Eye (tissue), 1 donor: ENCODE results near the gene ADCYAP1R1.

Source experiments
- DNase-seq: peaks from one replicate; pipeline ENCODE4 v3.0.0-alpha.2; 2015

Gene ADCYAP1R1

GRCh38 chr7:31092606-31093005 lies 40.5 kb downstream of the ADCYAP1R1 start:
- no peak for DNase-seq

GRCh38 chr7:31093282-31093681 lies 41.2 kb downstream of the ADCYAP1R1 start:
- DNase-seq: no peak

GRCh38 chr7:31094271-31094670 lies 42.2 kb downstream of the ADCYAP1R1 start:
- no peak for DNase-seq

- DNase-seq: no peak
These were observed 43.4 kb downstream of the ADCYAP1R1 start for GRCh38 chr7:31095286-31096197.

GRCh38 chr7:31096198-31096876 lies 44.2 kb downstream of the ADCYAP1R1 start:
- DNase-seq: no peak

- DNase-seq: no peak
These were observed 44.8 kb downstream of the ADCYAP1R1 start for GRCh38 chr7:31096877-31097258.

DNA sequence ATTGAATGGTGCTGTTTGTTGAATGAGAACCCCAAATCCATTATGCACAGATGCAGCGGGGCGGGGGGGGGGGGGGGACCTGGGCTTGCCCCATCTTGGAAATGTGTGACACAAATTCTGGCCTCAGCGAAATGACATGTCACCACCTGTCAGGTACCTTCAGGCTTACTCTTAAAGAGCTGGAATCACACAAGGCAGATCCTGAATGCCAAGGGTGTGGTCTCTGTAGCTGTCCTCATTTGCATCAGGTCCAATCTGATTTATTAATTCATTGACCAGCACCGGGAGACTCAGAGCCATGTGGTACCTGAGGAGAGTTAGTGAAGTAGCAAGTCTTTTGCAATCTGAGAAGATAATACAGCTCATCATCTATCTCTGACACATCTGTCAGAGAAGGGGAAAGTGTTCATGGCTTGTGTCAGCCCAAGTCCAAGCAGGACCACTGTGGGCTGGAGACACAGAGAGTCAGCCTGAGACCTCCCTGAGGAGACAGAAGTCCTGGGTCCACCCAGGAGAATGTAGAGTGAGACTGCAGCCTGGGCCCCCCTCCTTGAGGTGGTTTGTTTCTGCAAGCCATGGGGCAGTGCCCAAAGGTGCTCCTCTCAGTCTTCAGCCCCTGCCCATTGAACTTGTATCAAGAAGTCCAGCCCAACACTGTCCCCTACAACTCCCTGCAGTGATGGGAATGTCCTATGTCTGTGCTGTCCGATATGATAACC lies 46.7 kb downstream of the ADCYAP1R1 start:
- no peak for DNase-seq

DNA sequence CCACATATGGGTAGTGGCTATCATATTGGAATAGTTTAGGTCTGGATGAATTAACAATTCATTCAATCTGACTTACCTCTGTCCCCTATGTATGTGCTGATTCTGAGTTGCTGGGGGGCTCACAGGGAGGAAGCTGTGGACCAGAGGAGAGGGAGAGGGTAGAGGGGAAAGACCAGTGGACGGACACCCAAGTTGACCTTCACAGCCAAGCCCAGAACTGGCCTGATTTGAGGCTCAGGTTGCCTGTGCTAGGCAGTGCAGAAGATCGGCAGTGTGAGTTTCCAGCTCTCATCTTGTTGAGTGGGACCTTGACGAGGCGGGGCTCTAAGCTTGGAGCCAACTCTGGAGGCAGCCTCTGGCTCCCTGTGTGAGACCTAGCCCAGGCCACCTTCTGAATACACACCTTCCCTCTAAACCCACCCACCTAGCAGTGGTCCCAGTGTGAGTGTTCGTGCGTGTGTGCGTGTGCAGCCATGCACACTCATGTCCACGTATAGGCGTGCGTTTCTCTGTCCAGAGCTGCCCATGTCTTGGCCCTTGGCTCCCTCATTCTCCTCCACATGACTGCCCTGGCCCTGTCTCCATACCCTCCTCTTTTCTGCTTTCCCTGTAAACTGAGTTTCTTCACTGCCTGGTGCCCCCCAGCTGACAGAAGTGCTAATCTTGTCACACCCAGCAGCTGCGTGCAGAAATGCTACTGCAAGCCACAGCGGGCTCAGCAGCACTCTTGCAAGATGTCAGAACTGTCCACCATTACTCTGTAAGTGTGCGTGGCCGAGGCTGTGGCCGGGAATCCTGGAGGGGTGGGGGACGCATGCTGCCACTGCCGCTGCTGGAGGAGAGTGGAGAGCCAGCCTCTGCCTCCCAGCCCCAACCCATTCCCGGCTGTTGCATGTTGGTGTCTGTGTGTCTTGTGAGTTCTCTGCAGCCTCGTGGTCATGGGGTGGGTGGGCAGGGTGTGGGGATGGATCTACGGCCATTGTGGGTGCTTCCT lies 47.6 kb downstream of the ADCYAP1R1 start:
- no peak for DNase-seq

DNA sequence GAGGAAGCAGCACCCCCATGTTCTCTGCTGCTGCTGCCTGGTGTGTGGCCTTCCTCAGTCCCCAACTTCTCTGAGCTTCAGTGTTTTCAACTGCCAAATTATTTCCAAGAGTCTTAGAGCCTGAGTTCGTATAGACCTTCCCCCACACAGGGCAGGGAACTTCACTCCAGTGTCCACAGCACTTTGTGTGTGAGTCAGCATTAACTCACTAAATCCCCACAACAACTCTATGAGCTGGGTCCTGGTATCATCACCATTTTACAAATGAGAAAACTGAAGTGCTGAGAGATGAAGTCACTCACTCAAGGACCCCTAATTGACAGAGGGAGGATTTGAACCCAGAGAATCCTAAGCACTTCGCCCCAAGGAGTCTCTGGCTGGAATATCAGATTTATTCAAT lies 48.3 kb downstream of the ADCYAP1R1 start:
- no peak for DNase-seq

DNA sequence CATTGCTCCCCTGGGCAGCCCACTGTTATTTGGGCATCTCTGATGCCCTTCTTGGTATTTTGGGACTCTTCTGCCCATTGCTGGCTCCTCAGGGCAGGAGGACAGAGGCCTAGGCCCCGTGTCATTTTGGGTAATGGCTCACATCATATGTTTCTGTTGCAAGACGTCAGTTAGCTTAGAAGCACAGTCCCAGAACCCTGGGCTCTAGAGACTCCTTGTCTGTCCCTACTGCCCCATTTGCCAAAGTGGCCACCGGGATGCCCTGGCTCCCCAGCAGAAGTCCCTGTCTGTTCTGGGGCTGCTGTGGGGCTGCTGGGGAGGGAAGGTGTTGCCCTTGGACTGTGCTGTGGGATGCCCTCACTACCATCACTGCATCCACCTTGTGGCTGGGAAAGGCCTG lies 48.8 kb downstream of the ADCYAP1R1 start:
- DNase-seq: no peak

GRCh38 chr7:31101544-31101943 lies 49.4 kb downstream of the ADCYAP1R1 start:
- no peak for DNase-seq

DNA sequence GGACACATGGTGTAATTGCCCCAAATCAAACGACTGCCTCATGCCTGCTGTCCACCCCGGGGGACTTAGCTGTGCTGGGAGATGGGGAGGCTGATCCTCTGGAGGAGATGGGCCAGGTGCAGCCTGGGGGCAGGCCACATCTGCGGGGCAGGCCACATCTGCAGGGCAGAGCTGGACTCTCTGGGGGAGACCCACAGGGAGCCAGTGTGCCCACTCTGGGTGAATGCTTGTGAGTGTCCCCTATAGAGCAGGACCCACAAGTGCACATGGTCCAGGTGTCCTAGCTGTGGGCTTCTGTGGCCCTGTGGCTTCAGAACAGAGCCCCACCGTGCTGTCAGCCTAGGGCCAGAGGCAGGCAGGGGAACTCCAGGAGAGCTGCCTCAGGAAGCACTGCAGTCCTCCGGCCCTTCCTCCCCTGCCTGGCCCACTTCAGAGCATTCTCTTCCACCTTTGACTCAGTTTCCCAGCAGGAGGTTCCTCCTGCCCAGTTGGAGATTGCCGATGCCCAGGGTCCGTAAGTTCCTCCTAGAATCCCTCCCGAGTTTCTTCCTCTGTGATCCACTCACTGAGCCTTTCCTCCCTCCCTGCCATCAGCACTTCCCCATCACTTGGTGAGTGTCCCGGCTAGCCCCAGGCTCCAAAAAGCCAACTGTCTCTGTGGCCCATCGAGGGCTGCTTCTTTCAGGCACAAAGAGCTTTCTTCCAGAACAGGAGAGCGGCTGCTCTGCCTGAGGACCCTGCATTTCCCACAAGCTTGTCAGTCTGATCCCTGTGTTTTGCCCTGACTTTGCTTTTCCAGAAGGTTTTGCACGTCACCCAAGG lies 50.3 kb downstream of the ADCYAP1R1 start:
- no peak for DNase-seq

- DNase-seq: no peak
These were observed 51.1 kb downstream of the ADCYAP1R1 start for GRCh38 chr7:31102973-31103850.

DNA sequence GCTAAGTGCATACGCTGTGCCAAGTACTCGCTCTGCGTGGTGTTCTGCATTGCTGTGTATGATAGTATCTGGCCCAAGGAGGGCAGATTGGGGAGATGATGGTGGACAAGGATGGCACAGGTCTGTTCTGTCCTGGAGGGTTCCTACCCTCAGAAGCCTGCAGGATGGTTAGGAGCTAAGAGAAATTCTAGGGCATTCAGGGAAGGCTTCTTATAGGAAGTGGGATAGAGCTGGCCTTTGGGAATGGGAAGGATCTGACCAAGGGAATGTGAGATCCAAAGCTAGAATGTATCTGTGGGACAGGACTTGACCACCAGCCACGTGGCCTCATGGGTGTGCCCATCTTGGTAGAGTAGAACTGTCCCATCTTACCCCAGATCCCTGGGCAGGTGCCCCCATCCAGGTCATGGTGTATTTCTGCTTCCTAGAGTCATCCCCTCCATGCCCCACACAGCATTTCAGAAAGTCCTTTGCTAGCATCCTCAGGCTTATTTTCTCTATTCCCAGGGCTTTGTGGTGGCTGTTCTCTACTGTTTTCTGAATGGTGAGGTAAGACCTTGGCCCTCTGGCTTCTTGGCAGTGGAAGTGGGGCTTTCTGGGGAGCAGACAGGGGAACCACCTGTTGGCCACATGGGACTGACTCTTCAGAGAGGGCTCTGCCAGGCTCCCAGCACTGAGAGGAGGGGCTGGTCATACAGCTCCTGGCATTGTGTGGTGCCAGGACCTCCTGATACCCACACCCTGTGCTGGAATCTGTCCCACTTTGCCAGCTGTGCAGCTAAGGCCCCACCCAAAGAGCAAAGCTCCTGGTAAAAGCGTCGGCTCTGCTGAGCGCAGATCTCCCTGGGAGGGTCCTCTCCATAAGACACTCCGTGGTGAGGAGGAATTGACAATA lies 52.5 kb downstream of the ADCYAP1R1 start:
- no peak for DNase-seq

DNA sequence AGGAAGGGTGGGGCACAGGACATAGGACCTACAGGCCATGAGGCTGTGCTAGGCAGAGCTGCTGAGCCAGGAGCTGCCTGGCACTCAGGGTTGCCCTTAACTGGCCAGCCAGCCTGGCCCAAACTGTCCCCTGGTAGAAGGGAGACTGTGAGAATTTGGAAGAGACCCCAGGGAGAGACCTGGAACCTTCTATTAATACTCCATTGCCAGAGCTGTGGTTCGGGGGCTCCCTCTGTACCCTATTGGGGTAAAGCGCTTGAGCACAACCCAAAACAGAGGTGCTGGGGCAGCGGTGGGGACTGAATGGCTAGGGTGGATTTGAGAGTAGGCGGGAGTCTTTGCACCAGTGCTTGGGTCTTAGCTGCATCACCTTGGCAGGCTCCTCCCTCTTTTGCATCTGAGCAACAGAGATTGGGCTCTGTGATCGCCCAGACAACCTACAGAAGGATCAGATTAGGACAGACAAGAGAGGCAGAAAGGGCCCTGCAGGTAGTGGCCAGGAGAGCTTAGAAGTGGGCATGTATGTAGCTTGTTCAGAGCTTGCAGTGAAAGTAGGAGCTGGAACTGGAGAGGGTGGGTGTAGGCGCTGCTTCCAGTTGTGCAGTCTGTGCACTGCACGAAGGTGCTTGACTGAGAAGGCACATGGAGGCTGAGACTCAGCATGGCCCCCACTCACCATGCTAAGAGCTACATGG lies 53.3 kb downstream of the ADCYAP1R1 start:
- no peak for DNase-seq

- no peak for DNase-seq
These were observed 54.4 kb downstream of the ADCYAP1R1 start for GRCh38 chr7:31106303-31107105.
